ENCODE results near the gene DMWD. TPM values are rescaled to one million over a fixed set of nuclear protein-coding genes. Genes with fewer than 3 reads are reported as not detected.

Gene DMWD
- total and polyA plus RNA-seq, 7 donors, result 13.2 to 59.5 (median 26.0) TPM

- H3K36me3 ChIP-seq, result no peaks in the 10 kb centered on the region
- DNase-seq, result no peak
- intact Hi-C loops (cut with DNase I), result no loop called here
- no peaks in the 10 kb centered on the region for H3K27me3 ChIP-seq
- H3K9me3 ChIP-seq, result no peaks in the 10 kb centered on the region
- 46 to 75% methylated on average over 5 of the region's 5 CpGs for WGBS, 2 donors
- no peak overlapping the region for H3K4me3 ChIP-seq
- TF ChIP-seq CTCF (IDR thresholded peaks at IDR 0.05) (no peak), EP300 (IDR thresholded peaks at IDR 0.05) (no peak), POLR2A (IDR thresholded peaks at IDR 0.05) (no peak), POLR2AphosphoS5 (IDR thresholded peaks at IDR 0.05) (no peak)
- no peaks in the 10 kb centered on the region for H3K4me1 ChIP-seq
- no peak overlapping the region for H3K27ac ChIP-seq
Observed at GRCh38 chr19:45747513-45747912, 45.1 kb downstream of the DMWD start.

DNA sequence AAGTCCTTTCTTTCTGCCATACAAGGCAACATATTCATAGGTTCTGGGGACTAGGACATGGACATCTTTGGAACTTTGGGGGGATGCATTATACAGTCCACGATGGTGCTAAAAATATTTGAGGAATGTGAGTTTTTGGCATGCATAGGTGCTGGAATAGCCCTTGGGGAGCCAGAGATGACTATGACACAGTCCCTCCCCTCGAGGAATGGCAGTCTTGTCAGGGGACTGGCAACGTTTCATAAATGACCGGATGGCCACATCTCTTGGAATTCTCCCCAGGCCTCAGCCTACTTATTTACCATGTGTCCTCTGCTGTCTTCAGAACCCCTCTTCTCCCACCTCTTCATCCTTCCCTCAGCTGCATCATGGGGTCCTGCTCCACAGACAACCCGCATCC lies 45.8 kb downstream of the DMWD start:
- WGBS, 2 donors, result 63 to 83% methylated on average over 5 of the region's 5 CpGs
- Histone ChIP-seq H3K27ac (no peak overlapping the region), H3K9me3 (no peaks in the 10 kb centered on the region), H3K36me3 (no peaks in the 10 kb centered on the region), H3K4me1 (no peaks in the 10 kb centered on the region), H3K27me3 (no peaks in the 10 kb centered on the region), H3K4me3 (no peak overlapping the region)
- intact Hi-C loops (cut with DNase I), result no loop called here
- DNase-seq, result no peak
- no peak for TF ChIP-seq EP300 (IDR thresholded peaks at IDR 0.05)
- no peak for TF ChIP-seq POLR2A (IDR thresholded peaks at IDR 0.05)
- TF ChIP-seq CTCF (IDR thresholded peaks at IDR 0.05), result no peak
- no peak for TF ChIP-seq POLR2AphosphoS5 (IDR thresholded peaks at IDR 0.05)

DNA sequence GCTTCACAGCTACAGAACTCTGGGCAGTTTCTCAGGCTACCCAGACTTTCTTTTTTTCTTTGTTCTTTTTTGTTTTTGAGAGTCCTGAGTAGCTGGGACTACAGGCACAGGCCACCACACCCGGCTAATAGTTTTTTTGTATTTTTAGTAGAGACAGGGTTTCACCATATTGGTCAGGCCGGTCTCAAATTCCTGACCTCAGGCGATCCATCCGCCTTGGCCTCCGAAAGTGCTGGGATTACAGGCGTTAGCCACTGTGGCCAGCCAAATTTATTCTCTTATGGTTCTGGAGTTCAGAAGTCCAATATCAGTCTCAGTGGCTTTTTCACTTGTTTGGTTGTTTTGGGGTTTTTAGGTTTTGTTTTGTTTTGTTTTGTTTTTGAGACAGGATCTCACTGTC lies 47.0 kb downstream of the DMWD start:
- TF ChIP-seq POLR2AphosphoS5 (IDR thresholded peaks at IDR 0.05) (no peak), EP300 (IDR thresholded peaks at IDR 0.05) (no peak), CTCF (IDR thresholded peaks at IDR 0.05) (no peak), POLR2A (IDR thresholded peaks at IDR 0.05) (no peak)
- intact Hi-C loops (cut with DNase I), result no loop called here
- Histone ChIP-seq H3K9me3 (no peaks in the 10 kb centered on the region), H3K4me3 (no peak overlapping the region), H3K4me1 (no peaks in the 10 kb centered on the region), H3K36me3 (no peaks in the 10 kb centered on the region), H3K27ac (no peak overlapping the region), H3K27me3 (no peaks in the 10 kb centered on the region)
- no peak for DNase-seq
- 89 to 91% methylated on average over 6 of the region's 6 CpGs for WGBS, 2 donors

- WGBS, 2 donors, result 60 to 65% methylated on average over 4 of the region's 4 CpGs
- Histone ChIP-seq H3K36me3 (no peaks in the 10 kb centered on the region), H3K4me1 (no peaks in the 10 kb centered on the region), H3K27ac (peak overlapping the region in 1 of 4 donors; percentile 11), H3K4me3 (no peak overlapping the region), H3K9me3 (no peaks in the 10 kb centered on the region), H3K27me3 (no peaks in the 10 kb centered on the region)
- intact Hi-C loops (cut with DNase I), result no loop called here
- TF ChIP-seq POLR2A (IDR thresholded peaks at IDR 0.05) (no peak), POLR2AphosphoS5 (IDR thresholded peaks at IDR 0.05) (no peak), EP300 (IDR thresholded peaks at IDR 0.05) (no peak), CTCF (IDR thresholded peaks at IDR 0.05) (no peak)
- DNase-seq, result no peak
Observed at GRCh38 chr19:45742969-45743368, 49.7 kb downstream of the DMWD start.

All from sigmoid colon (tissue), 7 donors.